IMR-90 (cell line): ENCODE data around the gene OPCML. TPM values are rescaled to one million over a fixed set of nuclear protein-coding genes. Genes with fewer than 3 reads are reported as not detected.

Experiments used
- ATAC-seq: fragments of 200-7000 bp; cut with Tn5 transposase; 2 replicates; pipeline ENCODE4 v1.9.1; 2020; ENCODE audit warnings: low read depth, mild to moderate bottlenecking, moderate library complexity
- BruUV-seq: library from RNA; stranded (reverse); fragments of 400-500 nt; replicated peaks from 2 replicates; lab custom pipeline; 2021; lab: Mats Ljungman, UMichigan
- CTCF ChIA-PET: fragments of 300-600 bp; formaldehyde crosslinking; extraction: SDS; loops from one replicate; lab custom pipeline; 2021; ENCODE audit warnings: antibody characterized with exemption; lab: Yijun Ruan, JAX
- POLR2A ChIA-PET: fragments of 300-600 bp; sonication (Branson Sonifier 250); formaldehyde crosslinking; loops from one replicate; lab custom pipeline; 2022; ENCODE audit warnings: antibody characterized with exemption; ENCODE audit not compliant: unreplicated experiment; lab: Charles Lee
- DNase-seq: peaks from one replicate; pipeline ENCODE4 v3.0.0; 2013
- H2AFZ ChIP-seq: replicated peaks from 2 replicates; pipeline ENCODE3; 2013; ENCODE audit warnings: low read length, mild to moderate bottlenecking; ENCODE audit not compliant: poor library complexity
- H2AK5ac ChIP-seq: 2 replicates; pipeline ENCODE4 v1.6.1; 2013; ENCODE audit warnings: low read depth, low read length, inconsistent platforms
- H2AK9ac ChIP-seq: replicated peaks from 2 replicates; pipeline ENCODE3; 2013; ENCODE audit warnings: mild to moderate bottlenecking, low read depth, low read length, moderate library complexity; ENCODE audit not compliant: poor library complexity
- H2BK120ac ChIP-seq: 2 replicates; pipeline ENCODE4 v1.6.1; 2013; ENCODE audit warnings: low read depth, low read length, inconsistent platforms
- H2BK15ac ChIP-seq: 3 replicates; pipeline ENCODE4 v1.6.1; 2013; ENCODE audit warnings: low read depth, low read length, inconsistent platforms
- H2BK20ac ChIP-seq: 2 replicates; pipeline ENCODE4 v1.6.1; 2013; ENCODE audit warnings: low read depth, mild to moderate bottlenecking, inconsistent platforms, low read length, moderate library complexity
- H2BK5ac ChIP-seq: 2 replicates; pipeline ENCODE4 v1.6.1; 2013; ENCODE audit warnings: mild to moderate bottlenecking, low read depth, low read length, inconsistent platforms; ENCODE audit not compliant: poor library complexity, severe bottlenecking
- H3K14ac ChIP-seq: replicated peaks from 2 replicates; pipeline ENCODE4 v1.6.1; 2013; ENCODE audit warnings: low read depth, low read length, inconsistent platforms
- H3K18ac ChIP-seq: 2 replicates; pipeline ENCODE4 v1.6.1; 2013; ENCODE audit warnings: low read depth, low read length, control low read depth
- H3K23ac ChIP-seq: 2 replicates; pipeline ENCODE4 v1.6.1; 2013; ENCODE audit warnings: low read depth, low read length, inconsistent platforms
- H3K27ac ChIP-seq: 2 replicates; pipeline ENCODE4 v1.5.1; 2013; ENCODE audit warnings: mild to moderate bottlenecking, control low read depth, low read length; ENCODE audit not compliant: insufficient read depth
- H3K27me3 ChIP-seq: 2 replicates; pipeline ENCODE4 v1.6.1; 2013; ENCODE audit warnings: low read length; ENCODE audit not compliant: control insufficient read depth, insufficient read depth
- H3K36me3 ChIP-seq: 2 replicates; pipeline ENCODE4 v1.6.1; 2013; ENCODE audit warnings: low read length, mixed read lengths; ENCODE audit not compliant: control insufficient read depth, insufficient read depth
- H3K4ac ChIP-seq: 2 replicates; pipeline ENCODE4 v1.6.1; 2013; ENCODE audit warnings: low read depth, low read length, inconsistent platforms
- H3K4me1 ChIP-seq: 2 replicates; pipeline ENCODE4 v1.6.1; 2013; ENCODE audit warnings: low read length, mixed read lengths; ENCODE audit not compliant: control insufficient read depth, insufficient read depth
- H3K4me2 ChIP-seq: 2 replicates; pipeline ENCODE4 v1.6.1; 2013; ENCODE audit warnings: low read depth, mild to moderate bottlenecking, control low read depth, low read length, moderate library complexity
- H3K4me3 ChIP-seq: 2 replicates; pipeline ENCODE4 v1.5.1; 2013; ENCODE audit warnings: low read depth, mild to moderate bottlenecking, control low read depth, low read length, moderate library complexity; ENCODE audit not compliant: insufficient read depth
- H3K56ac ChIP-seq: 2 replicates; pipeline ENCODE4 v1.6.1; 2013; ENCODE audit warnings: low read length, inconsistent platforms; ENCODE audit not compliant: insufficient read depth; ENCODE audit errors: extremely low read depth
- H3K79me1 ChIP-seq, 2 experiments: 2 replicates each; pipeline ENCODE4 v1.6.1; 2013; ENCODE audit warnings: low read length in 2 of 2, inconsistent platforms in 1 of 2, low read depth in 1 of 2
- H3K9ac ChIP-seq: 2 replicates; pipeline ENCODE4 v1.6.1; 2013; ENCODE audit warnings: low read depth, low read length, control low read depth
- H3K9me1 ChIP-seq: 2 replicates; pipeline ENCODE4 v1.6.1; 2013; ENCODE audit warnings: low read length, inconsistent platforms; ENCODE audit not compliant: insufficient read depth
- H3K9me3 ChIP-seq: 2 replicates; pipeline ENCODE4 v1.6.1; 2013; ENCODE audit warnings: low read length; ENCODE audit not compliant: control insufficient read depth, insufficient read depth
- H4K20me1 ChIP-seq: 2 replicates; pipeline ENCODE4 v1.6.1; 2013; ENCODE audit warnings: low read length, inconsistent platforms; ENCODE audit not compliant: insufficient read depth
- H4K5ac ChIP-seq: 2 replicates; pipeline ENCODE4 v1.6.1; 2013; ENCODE audit warnings: mild to moderate bottlenecking, low read depth, low read length, control low read depth
- H4K8ac ChIP-seq, 2 experiments: 2 replicates each; pipeline ENCODE4 v1.6.1; 2013; ENCODE audit warnings: low read depth in 2 of 2, low read length in 2 of 2, control low read depth in 1 of 2, inconsistent platforms in 1 of 2
- H4K91ac ChIP-seq: 2 replicates; pipeline ENCODE4 v1.6.1; 2013; ENCODE audit warnings: low read depth, low read length, inconsistent platforms; ENCODE audit not compliant: insufficient read depth
- CEBPB ChIP-seq: IDR thresholded peaks from 2 replicates; pipeline ENCODE4 v1.6.1; 2012; ENCODE audit warnings: low read depth, low read length, improper control_type of control experiment
- CHD1 ChIP-seq: IDR thresholded peaks from 2 replicates; pipeline ENCODE4 v1.6.1; 2012; ENCODE audit warnings: low read depth, low read length, improper control_type of control experiment
- ELK1 ChIP-seq: fragments of 150-350 bp; IDR thresholded peaks from 2 replicates; pipeline ENCODE4 v1.6.1; 2016; ENCODE audit warnings: low read depth, mild to moderate bottlenecking, low read length, moderate library complexity, borderline replicate concordance
- MAZ ChIP-seq: IDR thresholded peaks from 2 replicates; pipeline ENCODE4 v1.6.1; 2012; ENCODE audit warnings: low read depth, mild to moderate bottlenecking, low read length, improper control_type of control experiment, moderate library complexity, borderline replicate concordance
- MXI1 ChIP-seq: IDR thresholded peaks from 2 replicates; pipeline ENCODE4 v1.6.1; 2012; ENCODE audit warnings: low read depth, mild to moderate bottlenecking, low read length, moderate library complexity, borderline replicate concordance
- NFE2L2 ChIP-seq: fragments of 150-350 bp; IDR thresholded peaks from 2 replicates; pipeline ENCODE4 v1.6.1; 2016; ENCODE audit warnings: low read depth, mild to moderate bottlenecking, low read length
- POLR2A ChIP-seq: IDR thresholded peaks from 2 replicates; pipeline ENCODE4 v1.6.1; 2012; ENCODE audit warnings: mild to moderate bottlenecking, low read depth, low read length
- RAD21 ChIP-seq: IDR thresholded peaks from 2 replicates; pipeline ENCODE4 v1.6.1; 2012; ENCODE audit warnings: low read length, improper control_type of control experiment
- RCOR1 ChIP-seq: IDR thresholded peaks from 2 replicates; pipeline ENCODE4 v1.6.1; 2012; ENCODE audit warnings: mild to moderate bottlenecking, low read length, improper control_type of control experiment; ENCODE audit not compliant: insufficient replicate concordance
- SMC3 ChIP-seq: fragments of 150-350 bp; IDR thresholded peaks from 2 replicates; pipeline ENCODE4 v1.6.1; 2016; ENCODE audit warnings: low read depth, mild to moderate bottlenecking, antibody characterized with exemption, low read length, moderate library complexity
- WGBS, 2 experiments: methylation state at CpG; one replicate each; pipeline versions ENCODE4 v1.1.5 to v1.1.7; 2013; ENCODE audit warnings: missing lambda C conversion rate in 2 of 2; ENCODE audit not compliant: insufficient read length in 1 of 2; ENCODE audit errors: extremely low coverage in 2 of 2; 5-methylcytosine and 5-hydroxymethylcytosine counted together
- dilution Hi-C: fragments of 300-500 bp; cut with HindIII; formaldehyde crosslinking; loops from one replicate; pipeline ENCODE4 v1.14.3; 2018; ENCODE audit warnings: low sequenced_read_pairs; ENCODE audit not compliant: unreplicated experiment
- in situ Hi-C: fragments of 300-500 bp; cut with MboI; formaldehyde crosslinking; loops from 3 replicates; pipeline ENCODE4 v1.14.3; 2019; ENCODE audit warnings: low sequenced_read_pairs, inconsistent platforms, mixed read lengths
- intact Hi-C: fragments of 100-400 bp; cut with micrococcal nuclease; formaldehyde crosslinking; loops from 2 replicates; pipeline ENCODE4 v1.10.0; 2022
- polyA plus RNA-seq, 3 experiments: library from polyadenylated mRNA; depleted of rRNA; stranded (reverse); fragments of >200 nt; gene quantifications; 2 replicates each; pipeline ENCODE4 v1.2.3, GENCODE V29; 2012; ENCODE audit warnings: low replicate concordance in 1 of 3
- total RNA-seq: library from RNA; depleted of rRNA; stranded (reverse); fragments of >200 nt; gene quantifications from 2 replicates; pipeline ENCODE4 v1.2.3, GENCODE V29; 2012
- TF ChIP-seq, protein P1 (sequence below): conservative IDR thresholded peaks from 2 replicates; pipeline ENCODE4 v1.5.1; 2012; ENCODE audit warnings: mild to moderate bottlenecking, low read depth, low read length, improper control_type of control experiment
- TF ChIP-seq, protein P2 (sequence below): fragments of 150-350 bp; IDR thresholded peaks from 2 replicates; pipeline ENCODE4 v1.6.1; 2017; ENCODE audit warnings: mild to moderate bottlenecking, antibody characterized with exemption, low read length, low read depth

The OPCML gene
- total and polyA plus RNA-seq, 2 of the 4 experiments (the other 2 are of a cell fraction), result under 0.01 to 2.6 TPM

- BruUV-seq, result no TSS peak
- no peaks in the 10 kb centered on the region for H3K27me3 ChIP-seq
- H2AK5ac ChIP-seq, result no peak overlapping the region
- H4K8ac ChIP-seq, result no peak overlapping the region
- H3K4ac ChIP-seq, result no peak overlapping the region
- no peak for TF ChIP-seq MAZ
- TF ChIP-seq MXI1, result no peak
- TF ChIP-seq CHD1, result no peak
- TF ChIP-seq SMC3, result no peak
- no peak for TF ChIP-seq RAD21
- no peak for TF ChIP-seq ELK1
- TF ChIP-seq POLR2A, result no peak
- TF ChIP-seq, protein P1, sequence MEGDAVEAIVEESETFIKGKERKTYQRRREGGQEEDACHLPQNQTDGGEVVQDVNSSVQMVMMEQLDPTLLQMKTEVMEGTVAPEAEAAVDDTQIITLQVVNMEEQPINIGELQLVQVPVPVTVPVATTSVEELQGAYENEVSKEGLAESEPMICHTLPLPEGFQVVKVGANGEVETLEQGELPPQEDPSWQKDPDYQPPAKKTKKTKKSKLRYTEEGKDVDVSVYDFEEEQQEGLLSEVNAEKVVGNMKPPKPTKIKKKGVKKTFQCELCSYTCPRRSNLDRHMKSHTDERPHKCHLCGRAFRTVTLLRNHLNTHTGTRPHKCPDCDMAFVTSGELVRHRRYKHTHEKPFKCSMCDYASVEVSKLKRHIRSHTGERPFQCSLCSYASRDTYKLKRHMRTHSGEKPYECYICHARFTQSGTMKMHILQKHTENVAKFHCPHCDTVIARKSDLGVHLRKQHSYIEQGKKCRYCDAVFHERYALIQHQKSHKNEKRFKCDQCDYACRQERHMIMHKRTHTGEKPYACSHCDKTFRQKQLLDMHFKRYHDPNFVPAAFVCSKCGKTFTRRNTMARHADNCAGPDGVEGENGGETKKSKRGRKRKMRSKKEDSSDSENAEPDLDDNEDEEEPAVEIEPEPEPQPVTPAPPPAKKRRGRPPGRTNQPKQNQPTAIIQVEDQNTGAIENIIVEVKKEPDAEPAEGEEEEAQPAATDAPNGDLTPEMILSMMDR, result no peak
- TF ChIP-seq RCOR1, result no peak
- TF ChIP-seq CEBPB, result no peak
- TF ChIP-seq NFE2L2, result no peak
- TF ChIP-seq, protein P2, sequence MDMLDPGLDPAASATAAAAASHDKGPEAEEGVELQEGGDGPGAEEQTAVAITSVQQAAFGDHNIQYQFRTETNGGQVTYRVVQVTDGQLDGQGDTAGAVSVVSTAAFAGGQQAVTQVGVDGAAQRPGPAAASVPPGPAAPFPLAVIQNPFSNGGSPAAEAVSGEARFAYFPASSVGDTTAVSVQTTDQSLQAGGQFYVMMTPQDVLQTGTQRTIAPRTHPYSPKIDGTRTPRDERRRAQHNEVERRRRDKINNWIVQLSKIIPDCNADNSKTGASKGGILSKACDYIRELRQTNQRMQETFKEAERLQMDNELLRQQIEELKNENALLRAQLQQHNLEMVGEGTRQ, result no peak
- no peaks in the 10 kb centered on the region for H3K36me3 ChIP-seq
- no peaks in the 10 kb centered on the region for H3K4me1 ChIP-seq
- dilution Hi-C loops (no loop called here), in situ Hi-C loops (no loop called here), intact Hi-C loops (no loop called here)
- WGBS, 2 experiments, result no CpG with 5 or more reads among the region's 2 CpGs
- no peak overlapping the region for H4K5ac ChIP-seq
- no peak overlapping the region for H3K4me3 ChIP-seq
- DNase-seq, result no peak
- no peak overlapping the region for H2BK20ac ChIP-seq
- no peak overlapping the region for H3K9ac ChIP-seq
- H3K18ac ChIP-seq, result no peak overlapping the region
- no peaks in the 10 kb centered on the region for H3K79me1 ChIP-seq
- H3K14ac ChIP-seq, result no peak overlapping the region
- H3K27ac ChIP-seq, result no peak overlapping the region
- H3K9me1 ChIP-seq, result no peaks in the 10 kb centered on the region
- H2BK5ac ChIP-seq, result no peak overlapping the region
- ChIA-PET CTCF (no interaction called here), POLR2A (no interaction called here)
- no peak overlapping the region for H2BK120ac ChIP-seq
- H4K20me1 ChIP-seq, result no peaks in the 10 kb centered on the region
- H3K9me3 ChIP-seq, result no peaks in the 10 kb centered on the region
- no peak for ATAC-seq
- H2BK15ac ChIP-seq, result no peak overlapping the region
- H2AK9ac ChIP-seq, result no peak overlapping the region
- no peak overlapping the region for H4K91ac ChIP-seq
- H3K4me2 ChIP-seq, result no peak overlapping the region
- no peak overlapping the region for H3K23ac ChIP-seq
- H3K56ac ChIP-seq, result no peak overlapping the region
- no peak overlapping the region for H2AFZ ChIP-seq
Observed at GRCh38 chr11:132475026-132475425, 1057.3 kb downstream of the OPCML start.
